Panc1 (cell line): ENCODE measurements around the gene PTPRR.

Experiments used
- CTCF ChIP-seq: fragments of 450-650 bp; IDR thresholded peaks from 2 replicates; pipeline ENCODE4 v1.5.1; 2017; ENCODE audit warnings: mild to moderate bottlenecking
- POLR2AphosphoS5 ChIP-seq: IDR thresholded peaks from 2 replicates; pipeline ENCODE4 v1.6.1; 2012; ENCODE audit warnings: mild to moderate bottlenecking, low read depth, low read length, moderate library complexity
- REST ChIP-seq, 2 experiments: IDR thresholded peaks; 2 replicates each; pipeline ENCODE4 v1.6.1; 2011 to 2012; ENCODE audit warnings: low read depth in 2 of 2, control low read depth in 1 of 2, low read length in 1 of 2, mild to moderate bottlenecking in 1 of 2, moderate library complexity in 1 of 2; ENCODE audit not compliant: insufficient read depth in 1 of 2

GRCh38 chr12:70732287-70732686 lies 188.3 kb downstream of the PTPRR start:
- TF ChIP-seq CTCF (no peak), POLR2AphosphoS5 (no peak), REST (IDR thresholded peaks at IDR 0.05; ENCODE audit: insufficient read depth in 1 of 2, low read depth in 2 of 2, low read length in 1 of 2) (no peak)
